Pulmonary artery endothelial cell (primary cell): ENCODE data around the gene FAM149B1. TPM values are rescaled to one million over a fixed set of nuclear protein-coding genes. Genes with fewer than 3 reads are reported as not detected.

Source experiments
- DNase-seq: peaks from one replicate; pipeline ENCODE4 v3.0.0-alpha.2; 2011; ENCODE audit warnings: low read depth, low spot score
- total RNA-seq: library from RNA; depleted of rRNA; stranded (reverse); fragments of >200 nt; gene quantifications from 2 replicates; pipeline ENCODE4 v1.2.3, GENCODE V29; 2014

Gene FAM149B1
- total RNA-seq, 1 donor from 2014 or later = 27.4 TPM

- no peak for DNase-seq
These were observed 96.5 kb downstream of the FAM149B1 start for GRCh38 chr10:73264423-73264822.

- no peak for DNase-seq
These were observed 113.2 kb downstream of the FAM149B1 start for GRCh38 chr10:73281097-73281496.

- DNase-seq = no peak
These were observed 119.5 kb downstream of the FAM149B1 start for GRCh38 chr10:73287441-73287840.

- DNase-seq = no peak
These were observed 122.0 kb downstream of the FAM149B1 start for GRCh38 chr10:73289958-73290357.

- DNase-seq = no peak
These were observed 125.5 kb downstream of the FAM149B1 start for GRCh38 chr10:73293461-73293860.

Other genes starting within 250 kb of the FAM149B1 start
- gene PLA2G12B, start 213.3 kb upstream of the FAM149B1 start, total RNA-seq = not detected in 2 replicates
- 69.3 and 94.1 TPM in 2 replicates for gene P4HA1, start 71.3 kb upstream of the FAM149B1 start, total RNA-seq
- 1.2 and 1.3 TPM in 2 replicates for gene NUDT13, start 57.7 kb upstream of the FAM149B1 start, total RNA-seq
- 29.9 and 33.3 TPM in 2 replicates for gene ECD, start 111 bp upstream of the FAM149B1 start, total RNA-seq
- gene DNAJC9, start 79.1 kb downstream of the FAM149B1 start, total RNA-seq = 44.1 and 63.5 TPM in 2 replicates
- gene MRPS16, start 84.5 kb downstream of the FAM149B1 start, total RNA-seq = 80.8 and 95.5 TPM in 2 replicates
- 0.13 and 0.28 TPM in 2 replicates for gene CFAP70, start 190.7 kb downstream of the FAM149B1 start, total RNA-seq
- 106 and 131 TPM in 2 replicates for gene ANXA7, start 245.9 kb downstream of the FAM149B1 start, total RNA-seq